ENCODE measurements around the gene RNASE12. TPM values are rescaled to one million over a fixed set of nuclear protein-coding genes. Genes with fewer than 3 reads are reported as not detected.
"Not testable (repeated sequence)": the region's sequence is repeated elsewhere in the genome, so short reads cannot be mapped to it uniquely, and the experiment has no call there.

Gene RNASE12
- total RNA-seq, 2 experiments from 2014 or later, result not detected

GRCh38 chr14:20620798-20621478, 29.8 kb upstream of the RNASE12 start:
- no peak for ATAC-seq
- CTCF ChIA-PET, result no interaction called here
- peaks cover 34% of the 10 kb centered on the region for H3K4me1 Mint-ChIP-seq (ENCODE audit: low read depth)
- H3K36me3 Mint-ChIP-seq (ENCODE audit: low read depth), result no peaks in the 10 kb centered on the region
- H3K9me3 Mint-ChIP-seq, result no peaks in the 10 kb centered on the region
- POLR2A ChIA-PET, result interaction anchor here (1.1 to 2.7 kb wide), 3 partner anchors 8 to 278 kb away, joined by 3 to 11 read pairs (median 3); partner anchors contain the start of gene PARP2
- peaks cover 16% of the 10 kb centered on the region for H3K27me3 Mint-ChIP-seq
- no peak overlapping the region for H3K27ac Mint-ChIP-seq
- DNase-seq, result no peak
- intact Hi-C loops (cut with micrococcal nuclease), result no loop called here
- no peak overlapping the region for H3K4me3 Mint-ChIP-seq
- no peak for TF ChIP-seq CTCF (IDR thresholded peaks at IDR 0.05)

DNA sequence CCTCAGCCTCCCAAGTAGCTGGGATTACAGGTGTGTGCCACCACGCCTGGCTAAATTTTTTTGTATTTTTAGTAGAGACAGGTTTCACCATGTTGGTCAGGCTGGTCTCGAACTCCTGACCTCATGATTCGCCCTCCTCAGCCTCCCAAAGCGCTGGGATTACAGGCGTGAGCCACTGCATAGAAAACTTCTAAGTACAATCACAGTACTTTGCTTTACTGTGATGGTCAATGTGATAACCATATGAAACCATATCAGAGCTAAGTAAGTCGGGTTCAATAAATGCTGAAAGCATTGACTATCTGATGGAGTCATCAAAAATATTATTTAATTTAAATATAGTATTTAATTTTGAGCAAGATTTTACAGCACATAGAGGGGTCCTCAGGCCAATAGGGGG, 28.5 kb upstream of the RNASE12 start:
- intact Hi-C loops (cut with micrococcal nuclease), result not testable (repeated sequence)

GRCh38 chr14:20618271-20618749, 27.1 kb upstream of the RNASE12 start:
- CTCF ChIA-PET, result interaction anchor here (1.0 kb wide), 1 partner anchor 73 kb away, joined by 4 read pairs; no protein-coding TSS in a partner anchor
- no peak overlapping the region for H3K27ac Mint-ChIP-seq
- ATAC-seq, result no peak
- no peak for TF ChIP-seq CTCF (IDR thresholded peaks at IDR 0.05)
- intact Hi-C loops (cut with micrococcal nuclease), result no loop called here
- no peak overlapping the region for H3K4me3 Mint-ChIP-seq
- H3K9me3 Mint-ChIP-seq, result no peaks in the 10 kb centered on the region
- peaks cover 3% of the 10 kb centered on the region for H3K27me3 Mint-ChIP-seq
- no peaks in the 10 kb centered on the region for H3K36me3 Mint-ChIP-seq (ENCODE audit: low read depth)
- DNase-seq, result no peak
- peaks cover 20% of the 10 kb centered on the region for H3K4me1 Mint-ChIP-seq (ENCODE audit: low read depth)
- POLR2A ChIA-PET, result interaction anchor here (0.9 kb wide), 1 partner anchor 37 kb away, joined by 5 read pairs; no protein-coding TSS in a partner anchor

More for the DNA sequence above, 28.5 kb upstream of the RNASE12 start:
- H3K27me3 Mint-ChIP-seq; H3K4me3 Mint-ChIP-seq; DNase-seq; H3K36me3 Mint-ChIP-seq (ENCODE audit: low read depth); H3K9me3 Mint-ChIP-seq; ATAC-seq; H3K27ac Mint-ChIP-seq; POLR2A ChIA-PET: not testable (repeated sequence)
- CTCF ChIA-PET, result interaction anchor here (1.0 kb wide), 1 partner anchor 78 kb away, joined by 3 read pairs; no protein-coding TSS in a partner anchor
- peaks cover 27% of the 10 kb centered on the region for H3K4me1 Mint-ChIP-seq (ENCODE audit: low read depth)

- H3K27me3 Mint-ChIP-seq, result peaks cover 1% of the 10 kb centered on the region
Measured at GRCh38 chr14:20617138-20618003, 26.2 kb upstream of the RNASE12 start.

More at GRCh38 chr14:20617138-20618003, 26.2 kb upstream of the RNASE12 start:
- Mint-ChIP-seq H3K27ac (no peak overlapping the region), H3K9me3 (no peaks in the 10 kb centered on the region), H3K36me3 (ENCODE audit: low read depth) (no peaks in the 10 kb centered on the region), H3K4me3 (no peak overlapping the region), H3K4me1 (ENCODE audit: low read depth) (peaks cover 13% of the 10 kb centered on the region)
- intact Hi-C loops (cut with micrococcal nuclease), result no loop called here
- no peak for TF ChIP-seq CTCF (IDR thresholded peaks at IDR 0.05)
- DNase-seq (no peak), ATAC-seq (no peak)
- ChIA-PET CTCF (interaction anchor here (1.0 kb wide), 1 partner anchor 74 kb away, joined by 4 read pairs; no protein-coding TSS in a partner anchor), POLR2A (interaction anchor here (0.9 kb wide), 1 partner anchor 38 kb away, joined by 5 read pairs; no protein-coding TSS in a partner anchor)

Measured in activated CD8-positive, alpha-beta T cell treated with anti-CD3 and anti-CD28 coated beads for 36 hours (primary cell).